H9 (cell line): ENCODE data around the gene VSIG2. TPM values are rescaled to one million over a fixed set of nuclear protein-coding genes. Genes with fewer than 3 reads are reported as not detected.

Source experiments
- DNase-seq: peaks from one replicate; pipeline ENCODE4 v3.0.0-alpha.2; 2017
- H2AFZ ChIP-seq: one replicate; pipeline ENCODE4 v1.6.1; 2013; ENCODE audit warnings: mild to moderate bottlenecking, low read length, control low read depth, moderate library complexity
- H2AK5ac ChIP-seq: 2 replicates; pipeline ENCODE4 v1.6.1; 2013; ENCODE audit warnings: low read length, control low read depth, mixed read lengths; ENCODE audit not compliant: insufficient read length
- H2BK120ac ChIP-seq: one replicate; pipeline ENCODE4 v1.6.1; 2013; ENCODE audit warnings: low read depth, mild to moderate bottlenecking, low read length, control low read depth, inconsistent platforms; ENCODE audit not compliant: poor library complexity, severe bottlenecking
- H2BK12ac ChIP-seq: 2 replicates; pipeline ENCODE4 v1.6.1; 2013; ENCODE audit warnings: low read length, control low read depth, mixed read lengths, low read depth; ENCODE audit not compliant: insufficient read length
- H2BK15ac ChIP-seq: 2 replicates; pipeline ENCODE4 v1.6.1; 2013; ENCODE audit warnings: low read depth, low read length, control low read depth
- H2BK20ac ChIP-seq: one replicate; pipeline ENCODE4 v1.6.1; 2013; ENCODE audit warnings: low read depth, mild to moderate bottlenecking, low read length, control low read depth, inconsistent platforms; ENCODE audit not compliant: poor library complexity, severe bottlenecking
- H2BK5ac ChIP-seq: 2 replicates; pipeline ENCODE4 v1.6.1; 2013; ENCODE audit warnings: low read length, control low read depth, mixed read lengths; ENCODE audit not compliant: insufficient read length
- H3K14ac ChIP-seq: 2 replicates; pipeline ENCODE4 v1.6.1; 2013; ENCODE audit warnings: low read length, control low read depth; ENCODE audit not compliant: insufficient read depth
- H3K18ac ChIP-seq: 2 replicates; pipeline ENCODE4 v1.6.1; 2013; ENCODE audit warnings: low read depth, mild to moderate bottlenecking, mixed read lengths, low read length, control low read depth; ENCODE audit not compliant: insufficient read length
- H3K23ac ChIP-seq: 2 replicates; pipeline ENCODE4 v1.6.1; 2013; ENCODE audit warnings: low read length, control low read depth, mixed read lengths, low read depth; ENCODE audit not compliant: insufficient read length
- H3K23me2 ChIP-seq: 2 replicates; pipeline ENCODE4 v1.6.1; 2013; ENCODE audit warnings: low read depth, mild to moderate bottlenecking, mixed read lengths, low read length, control low read depth; ENCODE audit not compliant: insufficient read length, poor library complexity, severe bottlenecking
- H3K27ac ChIP-seq: 2 replicates; pipeline ENCODE4 v1.5.1; 2013; ENCODE audit warnings: low read length, control low read depth, mixed read lengths, low read depth; ENCODE audit not compliant: insufficient read length
- H3K27me3 ChIP-seq: 2 replicates; pipeline ENCODE4 v1.6.1; 2013; ENCODE audit warnings: low read length, control low read depth, inconsistent platforms; ENCODE audit not compliant: insufficient read depth
- H3K4ac ChIP-seq: 2 replicates; pipeline ENCODE4 v1.6.1; 2013; ENCODE audit warnings: low read depth, mild to moderate bottlenecking, control low read depth, inconsistent platforms, low read length, moderate library complexity
- H3K4me1 ChIP-seq: 2 replicates; pipeline ENCODE4 v1.6.1; 2013; ENCODE audit warnings: low read length, control low read depth, inconsistent platforms; ENCODE audit not compliant: insufficient read depth
- H3K4me2 ChIP-seq: 2 replicates; pipeline ENCODE4 v1.6.1; 2013; ENCODE audit warnings: low read length, control low read depth, mixed read lengths; ENCODE audit not compliant: insufficient read length, insufficient read depth
- H3K56ac ChIP-seq: 2 replicates; pipeline ENCODE4 v1.6.1; 2013; ENCODE audit warnings: low read depth, mild to moderate bottlenecking, mixed read lengths, low read length, control low read depth; ENCODE audit not compliant: insufficient read length
- H3K79me1 ChIP-seq: 2 replicates; pipeline ENCODE4 v1.6.1; 2013; ENCODE audit warnings: low read depth, mild to moderate bottlenecking, moderate library complexity, low read length, control low read depth, inconsistent platforms; ENCODE audit not compliant: insufficient read depth, poor library complexity, severe bottlenecking
- H3K79me2 ChIP-seq: 2 replicates; pipeline ENCODE4 v1.6.1; 2013; ENCODE audit warnings: low read length, control low read depth, inconsistent platforms; ENCODE audit not compliant: insufficient read depth
- H3K9ac ChIP-seq: 2 replicates; pipeline ENCODE4 v1.6.1; 2013; ENCODE audit warnings: low read length, control low read depth, mixed read lengths; ENCODE audit not compliant: insufficient read length; ENCODE audit errors: extremely low read depth
- H3K9me3 ChIP-seq: one replicate; pipeline ENCODE4 v1.6.1; 2013; ENCODE audit warnings: low read depth, low read length, inconsistent platforms; ENCODE audit not compliant: control insufficient read depth
- H3T11ph ChIP-seq: one replicate; pipeline ENCODE4 v1.6.1; 2013; ENCODE audit warnings: mild to moderate bottlenecking, low read length, control low read depth, inconsistent platforms
- H4K20me1 ChIP-seq: one replicate; pipeline ENCODE4 v1.6.1; 2013; ENCODE audit not compliant: control insufficient read depth, insufficient read length, insufficient read depth
- H4K5ac ChIP-seq: 2 replicates; pipeline ENCODE4 v1.6.1; 2013; ENCODE audit warnings: low read depth, mild to moderate bottlenecking, mixed read lengths, low read length, control low read depth; ENCODE audit not compliant: insufficient read length
- H4K8ac ChIP-seq: replicated peaks from 2 replicates; pipeline ENCODE4 v1.6.1; 2013; ENCODE audit warnings: low read length, control low read depth, mixed read lengths, low read depth; ENCODE audit not compliant: insufficient read length
- H4K91ac ChIP-seq: 2 replicates; pipeline ENCODE4 v1.6.1; 2013; ENCODE audit warnings: low read depth, mild to moderate bottlenecking, moderate library complexity, mixed read lengths, low read length, control low read depth; ENCODE audit not compliant: insufficient read length
- H3K27ac Mint-ChIP-seq, 3 experiments: 2 replicates in 2 of 3; 3 replicates in 1 of 3; pipeline ENCODE4 v1.8.0; 2020 to 2021; ENCODE audit warnings: mixed read lengths in 3 of 3, mild to moderate bottlenecking in 1 of 3, moderate library complexity in 1 of 3
- H3K27me3 Mint-ChIP-seq: 2 replicates; pipeline ENCODE4 v1.8.0; 2021; ENCODE audit warnings: low read depth, mild to moderate bottlenecking, moderate library complexity, mixed read lengths
- H3K36me3 Mint-ChIP-seq, 3 experiments: 2 replicates in 2 of 3; 3 replicates in 1 of 3; pipeline ENCODE4 v1.8.0; 2020 to 2021; ENCODE audit warnings: low read depth in 3 of 3, mixed read lengths in 3 of 3; ENCODE audit not compliant: insufficient read depth in 1 of 3
- H3K4me1 Mint-ChIP-seq, 2 experiments: 2 replicates each; pipeline ENCODE4 v1.8.0; 2020; ENCODE audit warnings: mixed read lengths in 2 of 2
- H3K4me3 Mint-ChIP-seq, 2 experiments: 2 replicates in 1 of 2; 3 replicates in 1 of 2; pipeline ENCODE4 v1.8.0; 2020 to 2021; ENCODE audit warnings: mild to moderate bottlenecking in 2 of 2, mixed read lengths in 2 of 2, moderate library complexity in 1 of 2
- H3K9me3 Mint-ChIP-seq, 2 experiments: 2 replicates in 1 of 2; 3 replicates in 1 of 2; pipeline ENCODE4 v1.8.0; 2020; ENCODE audit warnings: mild to moderate bottlenecking in 2 of 2, mixed read lengths in 2 of 2, moderate library complexity in 1 of 2
- CTCF ChIP-seq: fragments of 200-600 bp; sonication (generic); conservative IDR thresholded peaks from 3 replicates; pipeline ENCODE4 v1.8.0; 2021; ENCODE audit warnings: antibody characterized with exemption, mild to moderate bottlenecking
- WGBS: extraction: QIAGEN DNeasy Blood & Tissue Kit; methylation state at CpG from one replicate; pipeline ENCODE4 v1.1.7; 2013; ENCODE audit warnings: missing lambda C conversion rate, low lambda C conversion rate, mixed read lengths; ENCODE audit not compliant: insufficient read length; ENCODE audit errors: extremely low coverage; 5-methylcytosine and 5-hydroxymethylcytosine counted together
- total RNA-seq: library from RNA; stranded (reverse); gene quantifications from 2 replicates; pipeline ENCODE4 v1.2.1, GENCODE V29; 2021

VSIG2 gene
- total RNA-seq, 1 experiment from 2014 or later, result not detected

GRCh38 chr11:124757320-124757719, 5.3 kb upstream of the VSIG2 start:
- no peak overlapping the region for H3K23ac ChIP-seq
- no peak overlapping the region for H2BK120ac ChIP-seq
- H3T11ph ChIP-seq, result no peak overlapping the region
- DNase-seq, result no peak
- no peak overlapping the region for H2BK5ac ChIP-seq
- H3K79me1 ChIP-seq, result no peaks in the 10 kb centered on the region
- H4K91ac ChIP-seq, result no peak overlapping the region
- no peak overlapping the region for H4K5ac ChIP-seq
- no peak overlapping the region for H3K56ac ChIP-seq
- peak overlapping the region in 1 of 2 experiments; percentile 18; a peak in 1 of 5 replicates for H3K4me3 Mint-ChIP-seq
- H3K4ac ChIP-seq, result no peak overlapping the region
- no peak for TF ChIP-seq CTCF
- H3K14ac ChIP-seq, result no peak overlapping the region
- H3K23me2 ChIP-seq, result peaks cover 17% of the 10 kb centered on the region
- peaks cover 33 to 63% of the 10 kb centered on the region in 2 experiments for H3K4me1 Mint-ChIP-seq
- no peak overlapping the region for H3K4me2 ChIP-seq
- H3K27me3 Mint-ChIP-seq, result peaks cover 72% of the 10 kb centered on the region
- H2BK12ac ChIP-seq, result no peak overlapping the region
- H3K9ac ChIP-seq, result no peak overlapping the region
- H3K79me2 ChIP-seq, result no peaks in the 10 kb centered on the region
- H3K36me3 Mint-ChIP-seq, result no peaks in the 10 kb centered on the region
- H4K20me1 ChIP-seq, result no peaks in the 10 kb centered on the region
- no peak overlapping the region for H3K27ac ChIP-seq
- no peak overlapping the region for H3K27ac Mint-ChIP-seq
- H3K9me3 Mint-ChIP-seq, result peaks cover 0 to 9% of the 10 kb centered on the region in 2 experiments; a peak in 3 of 5 replicates
- H3K4me1 ChIP-seq, result peaks cover 3% of the 10 kb centered on the region; the same call in 1 of the 2 replicates
- H2AFZ ChIP-seq, result no peak overlapping the region
- no peaks in the 10 kb centered on the region for H3K9me3 ChIP-seq
- H2AK5ac ChIP-seq, result no peak overlapping the region
- no CpG with 5 or more reads among the region's 3 CpGs for WGBS
- no peak overlapping the region for H2BK15ac ChIP-seq
- H2BK20ac ChIP-seq, result no peak overlapping the region
- H3K27me3 ChIP-seq, result peaks cover 88% of the 10 kb centered on the region
- H4K8ac ChIP-seq, result no peak overlapping the region
- H3K18ac ChIP-seq, result no peak overlapping the region
